HepG2 (cell line): ENCODE measurements around the gene CDK2. TPM values are rescaled to one million over a fixed set of nuclear protein-coding genes. Genes with fewer than 3 reads are reported as not detected.

Experiments
- HCFC1 ChIP-seq: fragments of 150-350 bp; IDR thresholded peaks from 2 replicates; pipeline ENCODE4 v1.6.1; 2014; ENCODE audit warnings: low read depth, low read length
- HOXD1 ChIP-seq: sonication (generic); formaldehyde crosslinking; IDR thresholded peaks from 2 replicates; pipeline ENCODE4 v1.5.0; 2020; ENCODE audit warnings: missing genetic modification reagents
- KAT8 ChIP-seq: IDR thresholded peaks from 2 replicates; pipeline ENCODE4 v1.6.1; 2016; ENCODE audit warnings: missing genetic modification reagents, missing compliant biosample characterization
- MAX ChIP-seq: IDR thresholded peaks from 2 replicates; pipeline ENCODE4 v1.6.1; 2012; ENCODE audit warnings: inconsistent platforms
- MED8 ChIP-seq: sonication (generic); formaldehyde crosslinking; IDR thresholded peaks from 2 replicates; pipeline ENCODE4 v1.8.1; 2023; ENCODE audit warnings: mild to moderate bottlenecking, missing genetic modification reagents; ENCODE audit not compliant: insufficient replicate concordance
- MIXL1 ChIP-seq: IDR thresholded peaks from 2 replicates; pipeline ENCODE4 v1.6.1; 2016
- NAIF1 ChIP-seq: sonication (generic); formaldehyde crosslinking; IDR thresholded peaks from 2 replicates; pipeline ENCODE4 v1.5.0; 2020; ENCODE audit warnings: mild to moderate bottlenecking, missing genetic modification reagents, borderline replicate concordance
- NONO ChIP-seq, 2 experiments: fragments of 450-650 bp in 1 of 2; sonication (generic) in 1 of 2; formaldehyde crosslinking in 1 of 2; IDR thresholded peaks in 1 of 2; conservative IDR thresholded peaks in 1 of 2; 2 replicates each; pipeline versions ENCODE4 v1.6.1 to v1.8.0; 2017 to 2022; ENCODE audit warnings: mild to moderate bottlenecking in 1 of 2, missing genetic modification reagents in 1 of 2, moderate library complexity in 1 of 2
- NR2F2 ChIP-seq: IDR thresholded peaks from 2 replicates; pipeline ENCODE4 v1.6.1; 2012; ENCODE audit warnings: low read depth, inconsistent platforms, borderline replicate concordance
- POLR2A ChIP-seq, 2 experiments: IDR thresholded peaks; 2 replicates each; pipeline ENCODE4 v1.6.1; 2011; ENCODE audit warnings: low read depth in 2 of 2, low read length in 2 of 2, mild to moderate bottlenecking in 1 of 2, moderate library complexity in 1 of 2; ENCODE audit not compliant: insufficient read depth in 1 of 2
- SOX5 ChIP-seq: IDR thresholded peaks from 2 replicates; pipeline ENCODE4 v1.6.1; 2016; ENCODE audit warnings: borderline replicate concordance
- SSRP1 ChIP-seq: IDR thresholded peaks from 2 replicates; pipeline ENCODE4 v1.6.1; 2016; ENCODE audit warnings: control low read depth
- ZBTB25 ChIP-seq: IDR thresholded peaks from 2 replicates; pipeline ENCODE4 v1.6.1; 2018; ENCODE audit warnings: missing genetic modification reagents
- ZHX1 ChIP-seq: sonication (generic); formaldehyde crosslinking; IDR thresholded peaks from 2 replicates; pipeline ENCODE4 v1.8.1; 2022; ENCODE audit warnings: low read depth, mild to moderate bottlenecking, missing genetic modification reagents
- ZNF10 ChIP-seq: sonication (generic); formaldehyde crosslinking; IDR thresholded peaks from 2 replicates; pipeline ENCODE4 v1.4.0; 2020; ENCODE audit warnings: mild to moderate bottlenecking, low read depth, missing genetic modification reagents, borderline replicate concordance
- ZNF251 ChIP-seq: sonication (generic); formaldehyde crosslinking; IDR thresholded peaks from 2 replicates; pipeline ENCODE4 v1.9.0; 2021; ENCODE audit warnings: mild to moderate bottlenecking, missing genetic modification reagents
- ZNF264 ChIP-seq: sonication (generic); formaldehyde crosslinking; IDR thresholded peaks from 2 replicates; pipeline ENCODE4 v1.4.0; 2020; ENCODE audit warnings: missing genetic modification reagents
- ZNF430 ChIP-seq: sonication (generic); formaldehyde crosslinking; IDR thresholded peaks from 2 replicates; pipeline ENCODE4 v1.9.0; 2021; ENCODE audit warnings: mild to moderate bottlenecking, missing genetic modification reagents
- ZNF503 ChIP-seq: sonication (generic); formaldehyde crosslinking; IDR thresholded peaks from 2 replicates; pipeline ENCODE4 v1.4.0; 2020; ENCODE audit warnings: missing genetic modification reagents
- ZNF639 ChIP-seq: conservative IDR thresholded peaks from 2 replicates; pipeline ENCODE4 v1.6.1; 2018; ENCODE audit warnings: missing genetic modification reagents
- polyA plus RNA-seq, 8 experiments: library from polyadenylated mRNA; depleted of rRNA in 3 of 8; stranded (reverse) in 7 of 8; unstranded in 1 of 8; fragments of >200 nt; fragmentation: Illumina TruSeq in 4 of 8; extraction: Trizol in 4 of 8; gene quantifications; 2 replicates each; pipeline versions ENCODE4 v1.2.1 to v1.2.3, GENCODE V29; 2011 to 2016; ENCODE audit warnings: low read depth in 4 of 8, missing spikeins in 1 of 8, mixed read lengths in 1 of 8; ENCODE audit not compliant: insufficient read depth in 1 of 8
- total RNA-seq, 5 experiments: library from RNA; depleted of rRNA; stranded (reverse); fragments of >200 nt; fragmentation: Illumina TruSeq; extraction: Trizol; gene quantifications; 2 replicates each; pipeline ENCODE4 v1.2.3, GENCODE V29; 2016; ENCODE audit warnings: low read depth in 1 of 5

The CDK2 gene
- total and polyA plus RNA-seq, 2 of the 13 experiments (the other 11 are each of a cell fraction or from before 2014, with no cell fraction given): 47.5 to 52.6 TPM

- TF ChIP-seq SOX5 (CRISPR knock-in tag) (peak; percentile 12; the same call in 1 of the 2 replicates), ZNF503 (peak; percentile 34; the same call in 1 of the 2 replicates), ZNF251 (CRISPR knock-in tag) (no peak), NAIF1 (CRISPR knock-in tag) (0 out of 2 replicates have a peak, but pooled peaks have one; percentile 20), MED8 (CRISPR knock-in tag) (peak; percentile 64), ZHX1 (CRISPR knock-in tag) (peak; percentile 84; the same call in 1 of the 2 replicates), ZNF10 (CRISPR knock-in tag) (no peak), POLR2A (IDR thresholded peaks at IDR 0.05; ENCODE audit: insufficient read depth in 1 of 2, low read depth in 2 of 2, low read length in 2 of 2) (peak; percentile 56 to 62), MAX (0 out of 2 replicates have a peak, but pooled peaks have one; percentile 19), ZBTB25 (CRISPR knock-in tag) (peak; percentile 100), MIXL1 (CRISPR knock-in tag) (0 out of 2 replicates have a peak, but pooled peaks have one; percentile 9), KAT8 (CRISPR knock-in tag) (peak; percentile 89), ZNF264 (peak; percentile 58; the same call in 1 of the 2 replicates), NR2F2 (0 out of 2 replicates have a peak, but pooled peaks have one; percentile 22), ZNF430 (CRISPR knock-in tag) (peak; percentile 58; the same call in 1 of the 2 replicates), SSRP1 (CRISPR knock-in tag) (no peak), ZNF639 (CRISPR knock-in tag) (peak; percentile 100), HCFC1 (peak; percentile 56; the same call in 1 of the 2 replicates), NONO (IDR thresholded peaks at IDR 0.05) (no peak), NONO (CRISPR knock-in tag; conservative IDR thresholded peaks at IDR 0.05) (0 out of 2 replicates have a peak, but pooled peaks have one; percentile 60), HOXD1 (CRISPR knock-in tag) (0 out of 2 replicates have a peak, but pooled peaks have one; percentile 38)
Observed at GRCh38 chr12:55926738-55927587, 39.7 kb upstream of the CDK2 start (continued).
